Stomach (tissue), 9 donors: Measurements from ENCODE around the gene ROBO1. TPM values are rescaled to one million over a fixed set of nuclear protein-coding genes. Genes with fewer than 3 reads are reported as not detected.
A peak's percentile ranks its signal among the peaks of the same experiment; 100 is the strongest.

Experiments
- DNase-seq, 2 donors: peaks; one replicate each; pipeline versions ENCODE4 v3.0.0 to v3.0.0-alpha.2; 2013 to 2019
- H3K27ac ChIP-seq, 5 donors: fragments of 200-600 bp in 4 of 5; sonication (generic) in 4 of 5; one replicate each; pipeline ENCODE4 v1.5.1; 2013 to 2019; ENCODE audit warnings: mild to moderate bottlenecking in 1 of 5, moderate library complexity in 1 of 5
- H3K27me3 ChIP-seq, 3 donors: fragments of 200-600 bp; sonication (generic); one replicate each; pipeline ENCODE4 v1.5.1; 2017 to 2019; ENCODE audit warnings: mixed run types in 1 of 3
- H3K36me3 ChIP-seq, 4 donors: fragments of 200-600 bp; sonication (generic); 1 replicate in 3 of 4; 2 replicates in 1 of 4; pipeline ENCODE4 v1.5.1; 2016 to 2019
- H3K4me1 ChIP-seq, 4 donors: fragments of 200-600 bp; sonication (generic); one replicate each; pipeline ENCODE4 v1.5.1; 2016 to 2019
- H3K4me3 ChIP-seq, 4 donors: fragments of 200-600 bp; sonication (generic) in 3 of 4; one replicate each; pipeline ENCODE4 v1.5.1; 2016 to 2019; ENCODE audit warnings: mild to moderate bottlenecking in 1 of 4
- H3K9me3 ChIP-seq, 4 donors: fragments of 200-600 bp; sonication (generic); one replicate each; pipeline ENCODE4 v1.5.1; 2016 to 2019
- CTCF ChIP-seq, 7 experiments: fragments of 450-650 bp in 4 of 7; fragments of 200-600 bp in 3 of 7; sonication (generic) in 3 of 7; IDR thresholded peaks; one replicate each; pipeline ENCODE4 v1.5.1; 2016 to 2019; ENCODE audit warnings: antibody characterized with exemption in 7 of 7, control low read depth in 2 of 7, mild to moderate bottlenecking in 1 of 7
- EP300 ChIP-seq: sonication (generic); formaldehyde crosslinking; IDR thresholded peaks from one replicate; pipeline ENCODE4 v1.6.1; 2017; ENCODE audit warnings: antibody characterized with exemption
- POLR2A ChIP-seq, 4 donors: fragments of 450-650 bp; IDR thresholded peaks; one replicate each; pipeline ENCODE4 v1.6.1; 2016; ENCODE audit warnings: antibody characterized with exemption in 4 of 4, control low read depth in 2 of 4, mild to moderate bottlenecking in 1 of 4, moderate library complexity in 1 of 4
- POLR2AphosphoS5 ChIP-seq, 3 donors: sonication (generic); formaldehyde crosslinking; IDR thresholded peaks; one replicate each; pipeline ENCODE4 v1.6.1; 2016; ENCODE audit warnings: antibody characterized with exemption in 3 of 3
- WGBS, 5 donors: extraction: QIAGEN DNeasy Blood & Tissue Kit in 3 of 5; methylation state at CpG; one replicate each; pipeline versions ENCODE4 v1.1.5 to v1.1.7; 2013 to 2018; 5-methylcytosine and 5-hydroxymethylcytosine counted together
- intact Hi-C: fragments of 100-400 bp; cut with DNase I; formaldehyde crosslinking; loops from one replicate; pipeline ENCODE4 v1.15.1; 2023; ENCODE audit warnings: low total_unique reads
- polyA plus RNA-seq, 3 donors: library from polyadenylated mRNA; stranded (reverse); fragments of 200-250 nt; gene quantifications; one replicate each; pipeline ENCODE4 v1.2.3, GENCODE V29; 2013
- total RNA-seq, 5 donors: library from RNA; depleted of rRNA; stranded (reverse); fragments of >200 nt; gene quantifications; one replicate each; pipeline versions ENCODE4 v1.1.0 to v1.2.3, GENCODE V29; 2014 to 2016
- donor health status: healthy with polysubstance abuse.
- donor health status: Bipolar disorder and iron deficiency.
- donor health status: healthy.

The ROBO1 gene
- total and polyA plus RNA-seq, 8 donors = 2.0 to 174 (median 4.5) TPM

GRCh38 chr3:78951342-78951945, 816.4 kb downstream of the ROBO1 start:
- no peaks in the 10 kb centered on the region for H3K27me3 ChIP-seq
- no peak overlapping the region for H3K27ac ChIP-seq
- TF ChIP-seq POLR2A (IDR thresholded peaks at IDR 0.05) = no peak
- peak in 1 of 3 donors; percentile 21 for TF ChIP-seq POLR2AphosphoS5 (IDR thresholded peaks at IDR 0.05)
- peaks cover 0 to 14% (median 3%) of the 10 kb centered on the region in 4 donors for H3K4me1 ChIP-seq
- H3K9me3 ChIP-seq = no peaks in the 10 kb centered on the region
- peak in 1 of 2 donors; percentile 26 for DNase-seq
- intact Hi-C loops = no loop called here
- no peaks in the 10 kb centered on the region for H3K36me3 ChIP-seq
- 23 to 44% (median 37%) methylated on average over 4 of the region's 4 CpGs for WGBS, 5 donors
- no peak overlapping the region for H3K4me3 ChIP-seq

GRCh38 chr3:78941587-78941986, 826.2 kb downstream of the ROBO1 start:
- H3K4me3 ChIP-seq = no peak overlapping the region
- no peak overlapping the region for H3K27ac ChIP-seq
- peaks cover 0 to 19% (median 11%) of the 10 kb centered on the region in 4 donors for H3K9me3 ChIP-seq
- no peaks in the 10 kb centered on the region for H3K4me1 ChIP-seq
- intact Hi-C loops = no loop called here
- H3K27me3 ChIP-seq = no peaks in the 10 kb centered on the region
- WGBS, 5 donors = 45 to 60% (median 50%) methylated on average over 2 of the region's 2 CpGs
- DNase-seq = peak in 1 of 2 donors; percentile 13
- TF ChIP-seq CTCF (IDR thresholded peaks at IDR 0.05) (no peak), EP300 (no peak), POLR2AphosphoS5 (IDR thresholded peaks at IDR 0.05) (peak in 1 of 3 donors; percentile 18), POLR2A (IDR thresholded peaks at IDR 0.05) (no peak)
- H3K36me3 ChIP-seq = no peaks in the 10 kb centered on the region

GRCh38 chr3:78940626-78941025, 827.2 kb downstream of the ROBO1 start:
- Histone ChIP-seq H3K4me1 (no peaks in the 10 kb centered on the region), H3K27me3 (no peaks in the 10 kb centered on the region), H3K27ac (no peak overlapping the region), H3K4me3 (no peak overlapping the region), H3K9me3 (peaks cover 0 to 14% (median 11%) of the 10 kb centered on the region in 4 donors), H3K36me3 (no peaks in the 10 kb centered on the region)
- 80 to 92% (median 89%) methylated on average over 4 of the region's 4 CpGs for WGBS, 5 donors
- no peak for TF ChIP-seq POLR2A (IDR thresholded peaks at IDR 0.05)
- TF ChIP-seq POLR2AphosphoS5 (IDR thresholded peaks at IDR 0.05) = no peak
- TF ChIP-seq EP300 = no peak
- no peak for TF ChIP-seq CTCF (IDR thresholded peaks at IDR 0.05)
- intact Hi-C loops = no loop called here
- DNase-seq = no peak

GRCh38 chr3:78940128-78940527, 827.7 kb downstream of the ROBO1 start:
- no peaks in the 10 kb centered on the region for H3K27me3 ChIP-seq
- peaks cover 0 to 11% (median 8%) of the 10 kb centered on the region in 4 donors for H3K9me3 ChIP-seq
- no peak for DNase-seq
- no peak overlapping the region for H3K27ac ChIP-seq
- intact Hi-C loops = no loop called here
- no peak overlapping the region for H3K4me3 ChIP-seq
- 77 to 93% (median 87%) methylated on average over 2 of the region's 2 CpGs for WGBS, 5 donors
- no peaks in the 10 kb centered on the region for H3K4me1 ChIP-seq
- no peaks in the 10 kb centered on the region for H3K36me3 ChIP-seq
- TF ChIP-seq POLR2A (IDR thresholded peaks at IDR 0.05) (no peak), POLR2AphosphoS5 (IDR thresholded peaks at IDR 0.05) (no peak), EP300 (no peak)

GRCh38 chr3:78937475-78937874, 830.3 kb downstream of the ROBO1 start:
- Histone ChIP-seq H3K4me1 (no peaks in the 10 kb centered on the region), H3K9me3 (no peaks in the 10 kb centered on the region), H3K36me3 (no peaks in the 10 kb centered on the region), H3K27me3 (no peaks in the 10 kb centered on the region), H3K27ac (no peak overlapping the region), H3K4me3 (no peak overlapping the region)
- DNase-seq = no peak
- no peak for TF ChIP-seq POLR2A (IDR thresholded peaks at IDR 0.05)
- intact Hi-C loops = no loop called here

- Histone ChIP-seq H3K4me1 (no peaks in the 10 kb centered on the region), H3K27me3 (no peaks in the 10 kb centered on the region), H3K36me3 (no peaks in the 10 kb centered on the region), H3K4me3 (no peak overlapping the region), H3K9me3 (no peaks in the 10 kb centered on the region), H3K27ac (no peak overlapping the region)
- 83 to 100% (median 84%) methylated on average over 1 of the region's 1 CpG for WGBS, 5 donors
- DNase-seq = no peak
- no peak for TF ChIP-seq CTCF (IDR thresholded peaks at IDR 0.05)
- no peak for TF ChIP-seq POLR2AphosphoS5 (IDR thresholded peaks at IDR 0.05)
- no peak for TF ChIP-seq EP300
- no peak for TF ChIP-seq POLR2A (IDR thresholded peaks at IDR 0.05)
- intact Hi-C loops = no loop called here
Observed at GRCh38 chr3:78927759-78928158, 840.0 kb downstream of the ROBO1 start.
